MM.1S (cell line): ENCODE results near the gene TMEM221.

ENCODE experiments used
- DNase-seq: peaks from one replicate; pipeline ENCODE4 v3.0.0-alpha.2; 2015
- H2AFZ ChIP-seq: fragments of 300-600 bp; sonication (generic); 2 replicates; pipeline ENCODE4 v1.6.0; 2016; ENCODE audit warnings: antibody characterized with exemption, low read length
- H3F3A ChIP-seq: fragments of 300-600 bp; sonication (generic); 2 replicates; pipeline ENCODE4 v1.6.1; 2016; ENCODE audit warnings: mild to moderate bottlenecking, antibody characterized with exemption, low read length, moderate library complexity, mixed read lengths; ENCODE audit not compliant: insufficient read depth
- H3K27ac ChIP-seq: fragments of 300-600 bp; sonication (generic); 2 replicates; pipeline ENCODE4 v1.5.1; 2016; ENCODE audit warnings: mild to moderate bottlenecking, low read length
- H3K27me3 ChIP-seq: fragments of 300-600 bp; sonication (generic); replicated peaks from 2 replicates; pipeline ENCODE4 v1.6.0; 2016; ENCODE audit warnings: low read length; ENCODE audit not compliant: insufficient read depth
- H3K36me3 ChIP-seq: fragments of 300-600 bp; sonication (generic); replicated peaks from 2 replicates; pipeline ENCODE4 v1.6.1; 2016; ENCODE audit warnings: mild to moderate bottlenecking, low read length, mixed read lengths; ENCODE audit not compliant: insufficient read depth
- H3K4me1 ChIP-seq: fragments of 300-600 bp; sonication (generic); 2 replicates; pipeline ENCODE4 v1.6.1; 2016; ENCODE audit warnings: low read length, mixed read lengths
- H3K4me2 ChIP-seq: fragments of 300-600 bp; sonication (generic); 2 replicates; pipeline ENCODE4 v1.6.0; 2016; ENCODE audit warnings: low read depth, low read length
- H3K4me3 ChIP-seq: fragments of 300-600 bp; sonication (generic); 2 replicates; pipeline ENCODE4 v1.5.1; 2016; ENCODE audit warnings: low read length, mixed read lengths
- H3K79me2 ChIP-seq: fragments of 300-600 bp; sonication (generic); 2 replicates; pipeline ENCODE4 v1.6.1; 2016; ENCODE audit warnings: mixed run types, low read length, mixed read lengths
- H3K9ac ChIP-seq: fragments of 300-600 bp; sonication (generic); 2 replicates; pipeline ENCODE4 v1.6.1; 2016; ENCODE audit warnings: low read length, mixed read lengths
- H3K9me2 ChIP-seq: fragments of 300-600 bp; sonication (generic); replicated peaks from 2 replicates; pipeline ENCODE4 v1.6.1; 2016; ENCODE audit warnings: mild to moderate bottlenecking, low read length, mixed read lengths; ENCODE audit not compliant: insufficient read depth
- H3K9me3 ChIP-seq: fragments of 300-600 bp; sonication (generic); replicated peaks from 2 replicates; pipeline ENCODE4 v1.6.1; 2016; ENCODE audit warnings: mild to moderate bottlenecking, low read length, mixed read lengths; ENCODE audit not compliant: insufficient read depth
- H4K20me1 ChIP-seq: fragments of 300-600 bp; sonication (generic); 2 replicates; pipeline ENCODE4 v1.6.1; 2016; ENCODE audit warnings: mild to moderate bottlenecking, low read length, moderate library complexity, mixed read lengths; ENCODE audit not compliant: insufficient read depth
- EZH2 ChIP-seq: fragments of 300-600 bp; sonication (generic); optimal IDR thresholded peaks from 2 replicates; pipeline ENCODE3; 2017; ENCODE audit warnings: low read depth, mild to moderate bottlenecking, antibody characterized with exemption, low read length, mixed read lengths
- EZH2phosphoT487 ChIP-seq: fragments of 300-600 bp; sonication (generic); IDR thresholded peaks from 2 replicates; pipeline ENCODE4 v1.6.1; 2018; ENCODE audit warnings: antibody characterized with exemption, low read length
- TF ChIP-seq, protein P1 (sequence below): fragments of 300-600 bp; sonication (generic); IDR thresholded peaks from 2 replicates; pipeline ENCODE4 v1.5.1; 2016; ENCODE audit warnings: antibody characterized with exemption, low read length, mixed read lengths

Gene TMEM221

GRCh38 chr19:17456127-17456526 lies 7.7 kb upstream of the TMEM221 start:
- no peak overlapping the region for H3K9ac ChIP-seq
- no peaks in the 10 kb centered on the region for H3K36me3 ChIP-seq
- H3F3A ChIP-seq: no peaks in the 10 kb centered on the region
- no peaks in the 10 kb centered on the region for H3K9me2 ChIP-seq
- no peaks in the 10 kb centered on the region for H4K20me1 ChIP-seq
- no peak overlapping the region for H3K4me3 ChIP-seq
- H3K4me2 ChIP-seq: no peak overlapping the region
- no peak for DNase-seq
- H2AFZ ChIP-seq: no peak overlapping the region
- peaks cover 5% of the 10 kb centered on the region; the same call in 1 of the 2 replicates for H3K4me1 ChIP-seq
- H3K27me3 ChIP-seq: peaks cover 50% of the 10 kb centered on the region
- H3K27ac ChIP-seq: no peak overlapping the region
- TF ChIP-seq EZH2phosphoT487 (no peak), EZH2 (no peak)
- TF ChIP-seq, protein P1, sequence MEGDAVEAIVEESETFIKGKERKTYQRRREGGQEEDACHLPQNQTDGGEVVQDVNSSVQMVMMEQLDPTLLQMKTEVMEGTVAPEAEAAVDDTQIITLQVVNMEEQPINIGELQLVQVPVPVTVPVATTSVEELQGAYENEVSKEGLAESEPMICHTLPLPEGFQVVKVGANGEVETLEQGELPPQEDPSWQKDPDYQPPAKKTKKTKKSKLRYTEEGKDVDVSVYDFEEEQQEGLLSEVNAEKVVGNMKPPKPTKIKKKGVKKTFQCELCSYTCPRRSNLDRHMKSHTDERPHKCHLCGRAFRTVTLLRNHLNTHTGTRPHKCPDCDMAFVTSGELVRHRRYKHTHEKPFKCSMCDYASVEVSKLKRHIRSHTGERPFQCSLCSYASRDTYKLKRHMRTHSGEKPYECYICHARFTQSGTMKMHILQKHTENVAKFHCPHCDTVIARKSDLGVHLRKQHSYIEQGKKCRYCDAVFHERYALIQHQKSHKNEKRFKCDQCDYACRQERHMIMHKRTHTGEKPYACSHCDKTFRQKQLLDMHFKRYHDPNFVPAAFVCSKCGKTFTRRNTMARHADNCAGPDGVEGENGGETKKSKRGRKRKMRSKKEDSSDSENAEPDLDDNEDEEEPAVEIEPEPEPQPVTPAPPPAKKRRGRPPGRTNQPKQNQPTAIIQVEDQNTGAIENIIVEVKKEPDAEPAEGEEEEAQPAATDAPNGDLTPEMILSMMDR: no peak
- no peaks in the 10 kb centered on the region for H3K79me2 ChIP-seq
- no peaks in the 10 kb centered on the region for H3K9me3 ChIP-seq

GRCh38 chr19:17455308-17456123 lies 7.0 kb upstream of the TMEM221 start:
- Histone ChIP-seq H3K9me3 (no peaks in the 10 kb centered on the region), H3K4me1 (peaks cover 5% of the 10 kb centered on the region; the same call in 1 of the 2 replicates), H4K20me1 (no peaks in the 10 kb centered on the region), H3K9ac (no peak overlapping the region), H3K4me3 (no peak overlapping the region), H3K79me2 (no peaks in the 10 kb centered on the region), H3K27ac (no peak overlapping the region), H3K36me3 (no peaks in the 10 kb centered on the region), H3F3A (no peaks in the 10 kb centered on the region), H2AFZ (no peak overlapping the region), H3K27me3 (peaks cover 44% of the 10 kb centered on the region), H3K9me2 (no peaks in the 10 kb centered on the region), H3K4me2 (no peak overlapping the region)
- TF ChIP-seq EZH2 (no peak), EZH2phosphoT487 (no peak)
- TF ChIP-seq, protein P1: no peak
- DNase-seq: no peak

- TF ChIP-seq, protein P1: no peak
- TF ChIP-seq EZH2phosphoT487 (no peak), EZH2 (no peak)
- Histone ChIP-seq H3K9me3 (no peaks in the 10 kb centered on the region), H3K27ac (no peak overlapping the region), H3K4me2 (no peak overlapping the region), H3K79me2 (no peaks in the 10 kb centered on the region), H3K4me1 (peaks cover 9% of the 10 kb centered on the region), H3K27me3 (peaks cover 43% of the 10 kb centered on the region), H2AFZ (no peak overlapping the region), H3K36me3 (no peaks in the 10 kb centered on the region), H3K9ac (no peak overlapping the region), H4K20me1 (no peaks in the 10 kb centered on the region), H3K4me3 (no peak overlapping the region), H3F3A (no peaks in the 10 kb centered on the region), H3K9me2 (no peaks in the 10 kb centered on the region)
- DNase-seq: no peak
Measured at GRCh38 chr19:17454576-17455071, 6.2 kb upstream of the TMEM221 start.
